NCI-H2171 (cell line): ENCODE results near the gene EMD.
"Not testable (repeated sequence)": the region's sequence is repeated elsewhere in the genome, so short reads cannot be mapped to it uniquely, and the experiment has no call there.

Experiments
- DNase-seq: peaks from one replicate; lab custom pipeline; 2025; lab: John Stamatoyannopoulos, UW

The EMD gene

GRCh38 chrX:154371017-154371788, 7.9 kb upstream of the EMD start:
- peak; percentile 79 for DNase-seq

DNA sequence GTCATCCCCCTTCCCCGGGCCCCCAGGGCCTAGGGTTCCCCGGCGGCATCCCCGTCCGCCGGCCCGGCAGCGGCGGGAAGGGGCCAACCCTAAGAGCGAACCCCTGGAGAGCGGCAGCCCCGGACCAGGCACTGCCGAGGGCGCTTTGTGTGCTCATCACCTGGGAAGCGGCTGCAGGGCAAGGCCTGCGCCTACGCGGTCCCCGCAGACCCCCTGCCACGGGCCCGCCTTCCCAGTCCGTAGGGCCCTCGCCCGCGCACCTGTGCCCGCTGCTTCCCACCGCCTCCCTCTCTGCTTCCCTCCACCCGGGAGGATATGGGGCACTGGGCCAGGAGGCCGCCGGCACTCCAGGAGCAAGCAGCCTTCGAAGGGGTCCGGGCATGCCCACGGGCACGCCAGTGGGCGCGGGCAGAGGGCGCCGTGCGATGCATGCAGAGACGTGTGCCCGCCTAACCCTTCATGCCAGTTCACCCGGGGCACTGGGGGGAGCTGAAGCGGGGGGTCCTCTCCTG, 7.2 kb upstream of the EMD start:
- no peak for DNase-seq

DNA sequence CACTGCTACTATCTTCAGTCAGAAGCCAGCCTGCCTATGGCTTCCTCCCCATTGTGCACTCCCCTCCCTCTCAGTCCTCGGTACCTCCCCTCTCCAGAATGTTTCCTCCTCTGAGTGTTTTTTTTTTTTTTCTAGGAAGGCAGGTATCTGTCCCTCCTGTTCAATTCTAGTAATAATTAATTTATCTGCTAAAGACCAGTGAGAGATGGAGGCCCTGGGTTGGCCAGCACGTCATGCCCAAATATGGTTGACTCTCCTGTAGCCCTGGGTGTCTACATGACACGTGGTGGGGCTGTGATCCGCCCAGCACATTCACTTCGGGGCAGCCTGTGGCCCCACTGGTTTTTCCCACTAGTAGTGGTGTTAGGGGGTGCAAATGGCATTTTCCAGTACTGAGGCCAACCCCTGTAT, 6.5 kb upstream of the EMD start:
- no peak for DNase-seq

GRCh38 chrX:154373340-154374306, 5.5 kb upstream of the EMD start:
- peak; percentile 64 for DNase-seq

GRCh38 chrX:154374313-154375155, 4.6 kb upstream of the EMD start, which contains the start of gene FLNA:
Gene FLNA (minus strand): TSS chrX:154374634. CDS start chrX:154371245, 3,389 bp downstream.
- DNase-seq = no peak

DNA sequence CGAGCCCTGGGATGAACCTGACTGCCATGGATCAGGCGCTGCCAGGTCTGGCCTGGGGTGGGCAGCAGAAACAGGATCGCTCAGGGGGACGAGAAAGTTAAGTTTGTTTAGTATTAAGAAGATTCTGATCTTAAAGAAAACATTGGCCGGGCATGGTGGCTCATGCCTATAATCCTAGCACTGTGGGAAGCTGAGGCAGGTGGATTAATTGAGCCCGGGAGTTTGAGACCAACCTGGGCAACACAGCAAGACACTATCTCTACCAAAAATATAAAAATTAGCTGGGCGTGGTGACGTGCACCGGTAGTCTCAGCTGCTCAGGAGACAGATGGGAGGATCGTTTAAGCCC, 4.0 kb upstream of the EMD start:
- DNase-seq = no peak

DNA sequence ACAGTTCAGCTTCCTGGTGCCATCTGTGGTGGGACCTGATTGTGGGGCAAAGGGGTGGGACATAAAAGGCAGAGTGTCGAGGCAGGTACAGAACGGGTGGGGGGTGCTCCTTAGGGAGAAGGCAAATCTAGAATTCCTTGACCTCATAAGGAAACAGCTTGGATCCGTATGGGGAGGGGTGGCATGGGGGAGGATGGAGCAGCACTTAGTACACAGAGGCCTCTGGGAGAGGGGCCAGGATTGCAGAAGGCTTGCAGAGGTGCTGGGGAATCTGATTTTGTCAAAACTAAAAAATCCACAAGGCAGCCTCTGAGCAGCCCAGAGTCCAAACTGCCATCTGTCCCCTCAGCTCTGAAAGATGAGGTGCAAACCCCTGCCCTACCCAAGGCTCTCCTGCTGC, 2.3 kb upstream of the EMD start:
- DNase-seq = no peak

DNA sequence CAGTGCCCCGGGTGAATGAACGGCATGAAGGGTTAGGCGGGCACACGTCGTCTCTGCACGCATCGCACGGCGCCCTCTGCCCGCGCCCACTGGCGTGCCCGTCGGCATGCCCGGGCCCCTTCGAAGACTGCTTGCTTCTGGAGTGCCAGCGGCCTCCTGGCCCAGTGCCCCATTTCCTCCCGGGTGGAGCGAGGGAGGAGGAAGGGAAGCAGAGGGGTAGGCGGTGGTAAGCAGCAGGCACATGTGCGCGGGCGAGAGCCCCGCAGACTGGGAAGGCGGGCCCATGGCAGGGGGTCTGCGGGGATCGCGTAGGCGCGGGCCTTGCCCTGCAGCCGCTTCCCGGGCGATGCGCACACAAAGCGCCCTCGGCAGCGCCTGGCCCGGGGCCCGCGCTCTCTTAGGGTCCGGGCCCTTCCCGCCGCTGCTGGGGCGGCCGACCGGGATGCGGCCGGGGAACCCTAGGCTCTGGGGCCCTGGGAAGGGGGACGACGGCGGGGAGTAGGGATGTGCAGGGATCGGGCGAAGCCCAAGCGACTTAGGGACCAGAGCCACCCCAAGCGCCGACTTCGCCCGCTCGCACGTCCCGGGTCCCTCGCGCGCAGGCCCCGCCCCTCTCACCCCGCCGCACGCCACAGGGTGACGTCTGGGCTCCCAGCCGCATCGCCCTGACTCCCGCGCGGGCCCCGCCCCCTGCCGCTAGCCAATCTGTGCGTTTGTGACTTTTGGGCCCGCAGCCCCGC, 866 bp upstream of the EMD start:
- no peak for DNase-seq

- no peak for DNase-seq
Measured at GRCh38 chrX:154379569-154379951, 465 bp downstream of the EMD start.

GRCh38 chrX:154380153-154380552, 1.1 kb downstream of the EMD start:
- DNase-seq = no peak

DNA sequence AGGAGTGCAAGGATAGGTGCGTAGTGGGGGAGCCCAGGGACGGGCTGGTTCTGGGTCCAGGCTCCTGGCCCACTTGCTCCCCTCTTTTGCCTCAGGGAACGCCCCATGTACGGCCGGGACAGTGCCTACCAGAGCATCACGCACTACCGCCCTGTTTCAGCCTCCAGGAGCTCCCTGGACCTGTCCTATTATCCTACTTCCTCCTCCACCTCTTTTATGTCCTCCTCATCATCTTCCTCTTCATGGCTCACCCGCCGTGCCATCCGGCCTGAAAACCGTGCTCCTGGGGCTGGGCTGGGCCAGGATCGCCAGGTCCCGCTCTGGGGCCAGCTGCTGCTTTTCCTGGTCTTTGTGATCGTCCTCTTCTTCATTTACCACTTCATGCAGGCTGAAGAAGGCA, 1.7 kb downstream of the EMD start:
- no peak for DNase-seq

DNA sequence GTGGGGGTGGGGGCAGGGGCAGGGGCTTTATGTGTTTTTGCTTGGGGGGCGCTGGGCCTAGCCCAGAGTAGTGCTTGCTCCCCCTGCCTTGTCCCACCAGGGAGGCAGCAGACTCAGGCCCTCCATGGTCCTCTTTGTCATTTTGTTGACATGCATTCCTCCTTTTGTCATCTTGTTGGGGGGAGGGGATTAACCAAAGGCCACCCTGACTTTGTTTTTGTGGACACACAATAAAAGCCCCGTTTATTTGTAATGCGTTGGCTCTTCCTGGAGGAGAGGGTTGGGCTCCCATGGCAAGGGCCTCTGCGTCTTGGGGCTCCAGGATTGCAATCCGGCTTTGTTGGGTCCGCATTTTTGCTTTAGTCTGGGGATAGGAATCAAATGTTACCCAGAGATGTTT, 2.2 kb downstream of the EMD start:
- no peak for DNase-seq

DNA sequence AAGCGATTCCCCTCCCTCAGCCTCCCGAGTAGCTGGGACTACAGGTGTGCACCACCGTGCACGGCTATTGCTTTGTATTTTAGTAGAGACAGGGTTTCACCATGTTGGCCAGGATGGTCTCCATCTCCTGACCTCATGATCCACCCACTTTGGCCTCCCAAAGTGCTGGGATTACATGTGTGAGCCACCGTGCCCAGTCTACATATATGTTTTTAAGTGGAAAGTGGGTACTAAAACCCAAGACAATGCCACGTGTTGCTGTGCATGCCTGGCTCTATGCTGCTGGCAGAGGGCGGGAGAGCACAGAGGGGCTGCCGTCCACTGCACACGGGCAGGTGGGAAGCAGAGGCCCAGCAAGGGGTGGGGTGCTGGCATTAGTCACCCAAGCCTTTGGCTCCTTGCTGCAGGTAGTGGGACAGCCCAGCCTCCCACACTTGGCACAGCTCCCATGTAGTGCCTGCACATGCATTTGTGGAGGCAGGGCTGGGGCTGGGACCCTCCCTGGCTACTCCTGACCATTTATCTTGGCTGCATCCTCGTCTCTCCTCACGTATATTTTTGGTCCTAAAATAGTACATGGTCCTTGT, 3.5 kb downstream of the EMD start:
- no peak for DNase-seq

GRCh38 chrX:154383359-154384283, 4.5 kb downstream of the EMD start:
- no peak for DNase-seq

- DNase-seq = no peak
Measured at GRCh38 chrX:154384284-154384892, 5.3 kb downstream of the EMD start.

DNA sequence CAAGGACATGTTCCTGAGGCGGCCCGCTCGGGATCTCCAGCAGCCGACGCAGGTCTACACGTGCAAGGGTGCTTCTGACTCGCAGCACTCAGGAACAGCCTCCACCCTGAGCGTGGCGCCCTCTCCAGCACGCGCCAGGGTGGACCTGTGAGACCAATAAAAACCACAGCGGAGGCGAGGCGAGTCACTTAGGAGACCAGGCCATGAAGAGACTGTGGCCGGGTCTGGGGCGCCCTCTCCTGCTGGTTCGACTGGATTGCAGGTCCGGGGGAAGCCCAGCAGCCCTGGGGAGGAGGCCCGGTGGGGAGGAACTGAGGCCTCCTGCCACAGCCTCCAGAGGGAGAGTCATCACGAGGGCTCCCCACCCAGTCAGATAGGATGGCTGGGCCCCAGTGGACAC, 9.0 kb downstream of the EMD start:
- not testable (repeated sequence) for DNase-seq

DNA sequence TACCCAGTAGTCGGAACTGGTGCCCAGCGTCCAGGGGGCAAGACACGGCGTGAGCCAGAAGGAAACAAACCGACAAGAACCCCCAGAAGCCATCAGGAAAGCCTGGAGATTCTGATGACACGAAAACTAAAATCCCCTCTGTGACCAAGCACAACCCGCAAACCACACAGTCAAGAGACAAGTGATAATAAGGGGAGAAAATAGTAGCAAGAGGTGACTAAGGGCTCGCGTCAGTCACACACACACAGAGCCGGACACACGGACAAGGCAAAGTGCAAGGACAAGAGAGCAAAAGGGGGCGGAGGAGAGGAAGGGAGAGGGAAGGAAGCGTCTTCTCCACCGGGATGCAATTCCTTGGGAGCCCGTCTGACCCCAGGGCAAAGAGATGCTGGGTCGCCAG, 9.6 kb downstream of the EMD start:
- DNase-seq = not testable (repeated sequence)

GRCh38 chrX:154389812-154390747, 11.0 kb downstream of the EMD start:
- DNase-seq = not testable (repeated sequence)
